Fibroblast of mammary gland (primary cell): ENCODE data around the gene PPP2R5C.

Experiments used
- DNase-seq: peaks from one replicate; pipeline ENCODE4 v3.0.0-alpha.2; 2010; ENCODE audit warnings: low read depth
- H3K4me3 ChIP-seq: 2 replicates; pipeline ENCODE4 v1.5.1; 2011; ENCODE audit warnings: low read depth, mild to moderate bottlenecking, low read length, moderate library complexity; ENCODE audit not compliant: control insufficient read depth
- CTCF ChIP-seq: conservative IDR thresholded peaks from 2 replicates; pipeline ENCODE4 v1.5.1; 2011; ENCODE audit warnings: low read depth, low read length, inconsistent platforms; ENCODE audit not compliant: control insufficient read depth, insufficient read depth

PPP2R5C gene

GRCh38 chr14:101859538-101859902, 98.0 kb downstream of the PPP2R5C start:
- H3K4me3 ChIP-seq = no peak overlapping the region
- TF ChIP-seq CTCF = no peak
- no peak for DNase-seq

GRCh38 chr14:101859958-101860357, 98.4 kb downstream of the PPP2R5C start:
- no peak for TF ChIP-seq CTCF
- DNase-seq = no peak
- H3K4me3 ChIP-seq = no peak overlapping the region

GRCh38 chr14:101861464-101861863, 100.0 kb downstream of the PPP2R5C start:
- no peak for TF ChIP-seq CTCF
- DNase-seq = peak; percentile 53
- no peak overlapping the region for H3K4me3 ChIP-seq

- DNase-seq = peak; percentile 72
- H3K4me3 ChIP-seq = no peak overlapping the region
- no peak for TF ChIP-seq CTCF
Observed at GRCh38 chr14:101862177-101862576, 100.7 kb downstream of the PPP2R5C start.

- no peak overlapping the region for H3K4me3 ChIP-seq
- TF ChIP-seq CTCF = no peak
- DNase-seq = peak; percentile 46
Observed at GRCh38 chr14:101862711-101863110, 101.2 kb downstream of the PPP2R5C start.

- no peak for TF ChIP-seq CTCF
- H3K4me3 ChIP-seq = no peak overlapping the region
- no peak for DNase-seq
Observed at GRCh38 chr14:101865288-101865687, 103.8 kb downstream of the PPP2R5C start.

GRCh38 chr14:101867854-101868253, 106.3 kb downstream of the PPP2R5C start:
- DNase-seq = no peak
- TF ChIP-seq CTCF = no peak
- no peak overlapping the region for H3K4me3 ChIP-seq
